ENCODE results near the gene AUP1. TPM values are rescaled to one million over a fixed set of nuclear protein-coding genes. Genes with fewer than 3 reads are reported as not detected.

The AUP1 gene
- total and polyA plus RNA-seq, 11 donors: 33.6 to 168 (median 56.4) TPM

DNA sequence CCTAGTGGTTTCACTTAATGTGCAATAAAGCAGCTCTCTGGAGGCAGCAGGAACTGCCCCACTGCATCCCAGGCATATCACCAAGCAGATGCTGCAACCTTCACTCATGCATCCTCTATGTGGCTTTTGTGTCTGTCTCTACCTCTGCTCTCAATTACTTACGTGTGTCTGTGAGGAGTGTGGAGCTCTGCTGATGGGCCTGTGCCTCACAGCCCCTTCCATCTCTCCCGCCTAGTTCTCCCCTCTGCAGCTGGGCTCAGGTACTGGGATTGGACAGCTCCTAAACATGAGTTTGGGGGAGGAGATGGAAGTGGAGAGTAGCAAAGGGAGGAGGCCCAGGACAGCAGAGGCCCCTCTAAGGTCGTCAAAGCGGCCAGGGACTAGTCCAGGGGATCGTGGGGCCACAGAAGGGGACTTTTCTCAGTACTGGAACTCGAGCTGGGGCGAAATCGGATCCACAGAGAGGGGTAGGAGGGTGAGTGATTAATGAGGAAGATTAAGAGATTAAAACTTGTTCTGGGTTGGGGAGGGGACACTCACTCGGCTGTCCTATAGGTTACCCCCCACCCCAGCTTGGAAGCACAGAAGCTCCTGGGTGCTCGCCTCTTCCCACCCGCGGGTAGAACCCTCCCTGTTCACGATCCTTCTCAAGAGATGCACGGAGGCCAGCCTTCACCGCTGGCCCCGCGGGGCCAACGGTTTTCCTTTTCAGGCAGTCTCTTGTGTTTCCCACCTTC is 28.0 kb downstream of the AUP1 start:
- H3K36me3 ChIP-seq: peaks cover 0 to 18% (median 15%) of the 10 kb centered on the region in 9 donors
- DNase-seq (no peak), ATAC-seq (no peak)
- peak overlapping the region in 4 of 12 donors; percentile 59 to 87 (median 66) for H3K4me3 ChIP-seq
- no peak overlapping the region for H3K27ac ChIP-seq
- no peaks in the 10 kb centered on the region for H3K9me3 ChIP-seq
- TF ChIP-seq POLR2A (IDR thresholded peaks at IDR 0.05): no peak
- TF ChIP-seq, protein P1, sequence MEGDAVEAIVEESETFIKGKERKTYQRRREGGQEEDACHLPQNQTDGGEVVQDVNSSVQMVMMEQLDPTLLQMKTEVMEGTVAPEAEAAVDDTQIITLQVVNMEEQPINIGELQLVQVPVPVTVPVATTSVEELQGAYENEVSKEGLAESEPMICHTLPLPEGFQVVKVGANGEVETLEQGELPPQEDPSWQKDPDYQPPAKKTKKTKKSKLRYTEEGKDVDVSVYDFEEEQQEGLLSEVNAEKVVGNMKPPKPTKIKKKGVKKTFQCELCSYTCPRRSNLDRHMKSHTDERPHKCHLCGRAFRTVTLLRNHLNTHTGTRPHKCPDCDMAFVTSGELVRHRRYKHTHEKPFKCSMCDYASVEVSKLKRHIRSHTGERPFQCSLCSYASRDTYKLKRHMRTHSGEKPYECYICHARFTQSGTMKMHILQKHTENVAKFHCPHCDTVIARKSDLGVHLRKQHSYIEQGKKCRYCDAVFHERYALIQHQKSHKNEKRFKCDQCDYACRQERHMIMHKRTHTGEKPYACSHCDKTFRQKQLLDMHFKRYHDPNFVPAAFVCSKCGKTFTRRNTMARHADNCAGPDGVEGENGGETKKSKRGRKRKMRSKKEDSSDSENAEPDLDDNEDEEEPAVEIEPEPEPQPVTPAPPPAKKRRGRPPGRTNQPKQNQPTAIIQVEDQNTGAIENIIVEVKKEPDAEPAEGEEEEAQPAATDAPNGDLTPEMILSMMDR (IDR thresholded peaks at IDR 0.05): no peak
- peaks cover 12 to 73% (median 55%) of the 10 kb centered on the region in 12 donors for H3K4me1 ChIP-seq
- intact Hi-C loops (cut with DNase I): loop anchor here in 4 of 10 donors (5.0 kb wide), 3 partner anchors 76 to 86 kb away; no protein-coding TSS in a partner anchor
- WGBS, 4 donors: 61 to 76% (median 73%) methylated on average over 18 of the region's 18 CpGs
- peaks cover 21 to 73% (median 35%) of the 10 kb centered on the region in 9 donors for H3K27me3 ChIP-seq

DNA sequence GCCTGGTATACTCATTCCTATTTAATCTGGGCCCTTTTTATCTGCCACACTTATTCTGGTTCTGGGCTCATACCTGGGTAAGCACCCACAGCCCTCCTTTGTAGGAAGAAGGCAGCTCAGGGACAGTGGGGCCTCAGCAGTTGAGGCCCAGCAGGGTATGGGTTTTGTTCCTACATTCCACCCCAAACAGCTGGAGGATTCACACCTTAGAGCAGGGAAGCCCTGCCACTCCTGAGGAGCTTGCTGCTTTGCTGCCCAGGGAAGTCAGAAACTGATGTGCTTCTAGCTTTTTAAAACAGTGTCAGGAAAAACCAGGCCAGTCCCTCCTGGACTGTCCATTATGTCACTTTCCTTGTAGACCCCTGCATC is 28.9 kb downstream of the AUP1 start:
- no peak for TF ChIP-seq POLR2A (IDR thresholded peaks at IDR 0.05)
- TF ChIP-seq, protein P1 (IDR thresholded peaks at IDR 0.05): no peak
- peaks cover 9 to 63% (median 46%) of the 10 kb centered on the region in 12 donors for H3K4me1 ChIP-seq
- no peaks in the 10 kb centered on the region for H3K9me3 ChIP-seq
- DNase-seq (no peak), ATAC-seq (no peak)
- intact Hi-C loops (cut with DNase I): loop anchor here in 4 of 10 donors (5.0 kb wide), 3 partner anchors 77 to 87 kb away; no protein-coding TSS in a partner anchor
- H3K36me3 ChIP-seq: peaks cover 0 to 13% (median 10%) of the 10 kb centered on the region in 9 donors
- H3K27me3 ChIP-seq: peaks cover 21 to 65% (median 35%) of the 10 kb centered on the region in 9 donors
- no peak overlapping the region for H3K4me3 ChIP-seq
- H3K27ac ChIP-seq: no peak overlapping the region

DNA sequence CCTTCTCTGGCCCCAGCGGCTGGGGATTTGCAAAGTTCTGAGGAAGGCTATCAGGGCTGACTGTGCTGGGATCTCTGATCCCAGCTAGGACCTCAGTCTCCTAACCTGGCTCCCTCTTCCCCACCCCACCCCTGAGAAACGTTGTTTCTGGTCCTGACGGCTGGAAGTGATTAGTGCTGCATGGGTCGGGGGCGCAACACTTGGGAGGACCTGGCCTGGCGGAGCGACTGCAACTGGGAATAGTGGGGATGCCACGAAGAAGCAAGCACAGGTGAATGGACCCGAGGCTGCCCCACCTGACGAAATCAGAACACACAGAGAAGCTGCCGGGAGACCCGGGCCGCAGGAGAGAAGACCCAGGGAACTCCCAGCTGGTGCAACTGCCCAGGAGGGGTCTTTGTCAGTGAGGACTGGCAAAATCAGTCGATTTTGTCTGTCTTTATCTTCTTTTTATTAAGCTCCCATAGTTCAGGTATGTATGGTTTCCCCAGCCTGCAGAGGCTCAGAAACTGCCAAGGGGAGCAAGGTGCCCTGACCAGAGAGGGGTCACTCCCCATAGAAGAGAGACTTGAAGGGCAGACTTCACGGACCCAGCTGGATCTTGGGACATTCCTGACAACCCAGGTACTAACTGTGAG is 29.4 kb downstream of the AUP1 start:
- no peak for DNase-seq
- Histone ChIP-seq H3K4me3 (peak overlapping the region in 5 of 12 donors; percentile 11 to 51 (median 42)), H3K27me3 (peaks cover 21 to 65% (median 35%) of the 10 kb centered on the region in 9 donors), H3K4me1 (peaks cover 9 to 58% (median 41%) of the 10 kb centered on the region in 12 donors), H3K27ac (no peak overlapping the region), H3K9me3 (no peaks in the 10 kb centered on the region), H3K36me3 (peaks cover 0 to 8% (median 5%) of the 10 kb centered on the region in 9 donors)
- 41 to 53% (median 46%) methylated on average over 14 to 15 of the region's 15 CpGs for WGBS, 4 donors
- intact Hi-C loops (cut with DNase I): loop anchor here in 4 of 10 donors (5.0 kb wide), 3 partner anchors 77 to 87 kb away; no protein-coding TSS in a partner anchor
- ATAC-seq: no peak
- TF ChIP-seq POLR2A (IDR thresholded peaks at IDR 0.05): no peak
- TF ChIP-seq, protein P1 (IDR thresholded peaks at IDR 0.05): no peak

Measured in heart left ventricle (tissue), 16 donors.